Measurements from ENCODE around the gene PKP3. TPM values are rescaled to one million over a fixed set of nuclear protein-coding genes. Genes with fewer than 3 reads are reported as not detected.

The PKP3 gene
- total RNA-seq, 1 donor from 2014 or later: 20.6 TPM

DNA sequence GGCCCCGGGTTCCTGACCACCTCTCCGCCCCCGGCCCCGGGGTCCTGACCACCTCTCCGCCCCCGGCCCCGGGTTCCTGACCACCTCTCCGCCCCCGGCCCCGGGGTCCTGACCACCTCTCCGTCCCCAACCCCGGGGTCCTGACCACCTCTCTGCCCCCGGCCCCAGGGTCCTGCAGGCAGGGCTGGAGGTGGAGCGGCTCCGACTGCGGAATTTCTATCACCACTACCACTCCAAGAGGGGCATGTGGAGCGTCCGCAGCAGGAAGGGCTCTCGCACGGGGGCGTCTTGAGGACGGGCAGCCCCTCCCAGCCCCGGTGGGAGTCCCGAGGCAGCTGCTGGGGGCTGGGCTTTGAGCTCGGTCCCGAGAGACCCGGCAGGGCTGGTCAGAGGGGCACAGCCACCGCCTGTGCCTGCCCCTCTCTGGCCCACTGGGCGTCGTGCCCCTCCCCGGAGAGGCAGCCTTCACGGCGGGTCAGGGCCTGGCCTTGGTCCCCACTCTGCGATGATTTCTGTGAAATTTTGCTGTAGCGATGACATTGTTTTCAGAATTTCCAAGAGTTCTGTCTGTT is 12.4 kb upstream of the PKP3 start:
- H3K4me3 ChIP-seq (ENCODE audit: low read depth, low read length): no peak overlapping the region
- TF ChIP-seq, protein P1, sequence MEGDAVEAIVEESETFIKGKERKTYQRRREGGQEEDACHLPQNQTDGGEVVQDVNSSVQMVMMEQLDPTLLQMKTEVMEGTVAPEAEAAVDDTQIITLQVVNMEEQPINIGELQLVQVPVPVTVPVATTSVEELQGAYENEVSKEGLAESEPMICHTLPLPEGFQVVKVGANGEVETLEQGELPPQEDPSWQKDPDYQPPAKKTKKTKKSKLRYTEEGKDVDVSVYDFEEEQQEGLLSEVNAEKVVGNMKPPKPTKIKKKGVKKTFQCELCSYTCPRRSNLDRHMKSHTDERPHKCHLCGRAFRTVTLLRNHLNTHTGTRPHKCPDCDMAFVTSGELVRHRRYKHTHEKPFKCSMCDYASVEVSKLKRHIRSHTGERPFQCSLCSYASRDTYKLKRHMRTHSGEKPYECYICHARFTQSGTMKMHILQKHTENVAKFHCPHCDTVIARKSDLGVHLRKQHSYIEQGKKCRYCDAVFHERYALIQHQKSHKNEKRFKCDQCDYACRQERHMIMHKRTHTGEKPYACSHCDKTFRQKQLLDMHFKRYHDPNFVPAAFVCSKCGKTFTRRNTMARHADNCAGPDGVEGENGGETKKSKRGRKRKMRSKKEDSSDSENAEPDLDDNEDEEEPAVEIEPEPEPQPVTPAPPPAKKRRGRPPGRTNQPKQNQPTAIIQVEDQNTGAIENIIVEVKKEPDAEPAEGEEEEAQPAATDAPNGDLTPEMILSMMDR (conservative IDR thresholded peaks at IDR 0.05; ENCODE audit: low read depth, low read length): no peak
- no peak for DNase-seq (ENCODE audit: low read depth)

- DNase-seq (ENCODE audit: low read depth): no peak
- no peak overlapping the region for H3K4me3 ChIP-seq (ENCODE audit: low read depth, low read length)
- TF ChIP-seq, protein P1 (conservative IDR thresholded peaks at IDR 0.05; ENCODE audit: low read depth, low read length): no peak
Measured at GRCh38 chr11:382081-382629, 11.9 kb upstream of the PKP3 start.

DNA sequence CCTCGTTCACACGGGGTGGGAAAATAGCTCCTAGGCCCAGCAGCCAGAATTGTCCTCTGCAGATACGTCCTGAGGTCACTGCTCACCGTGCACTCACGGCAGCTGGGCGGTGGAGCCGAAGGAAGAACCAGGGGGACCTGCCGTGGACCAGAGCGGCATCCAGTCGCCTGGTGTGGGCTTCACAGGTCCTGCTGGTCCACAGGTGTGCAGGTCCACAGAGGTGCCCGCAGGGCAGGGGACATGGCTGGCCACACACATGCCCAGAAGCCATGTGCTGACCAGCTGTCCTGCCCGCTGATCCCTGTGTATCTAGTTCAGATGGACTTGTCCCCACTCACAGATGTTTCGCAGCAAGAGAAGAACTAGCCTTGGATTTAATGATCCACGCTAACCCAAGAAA is 10.6 kb upstream of the PKP3 start:
- no peak overlapping the region for H3K4me3 ChIP-seq (ENCODE audit: low read depth, low read length)
- TF ChIP-seq, protein P1 (conservative IDR thresholded peaks at IDR 0.05; ENCODE audit: low read depth, low read length): no peak
- no peak for DNase-seq (ENCODE audit: low read depth)

DNA sequence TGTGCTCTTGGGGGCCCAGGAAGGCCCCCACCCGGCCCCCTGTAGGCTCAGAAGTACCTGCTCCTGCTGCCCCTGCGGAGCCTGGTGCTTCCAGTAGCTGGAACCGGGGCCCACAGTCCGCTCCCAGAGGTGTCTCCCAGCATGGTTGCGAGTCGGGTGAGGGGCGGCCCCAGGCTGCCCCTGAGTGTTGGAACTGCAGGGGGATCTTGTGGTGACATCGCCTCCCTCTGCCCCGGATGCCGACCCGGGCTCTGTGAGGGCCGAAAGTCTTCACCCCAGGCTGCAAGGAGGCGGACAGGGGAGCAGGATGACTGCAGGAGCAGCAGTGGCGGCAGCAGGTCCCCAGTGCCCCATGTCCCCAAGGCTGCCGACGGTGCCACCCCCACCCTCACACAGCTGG is 9.5 kb upstream of the PKP3 start:
- TF ChIP-seq, protein P1 (conservative IDR thresholded peaks at IDR 0.05; ENCODE audit: low read depth, low read length): no peak
- DNase-seq (ENCODE audit: low read depth): no peak

DNA sequence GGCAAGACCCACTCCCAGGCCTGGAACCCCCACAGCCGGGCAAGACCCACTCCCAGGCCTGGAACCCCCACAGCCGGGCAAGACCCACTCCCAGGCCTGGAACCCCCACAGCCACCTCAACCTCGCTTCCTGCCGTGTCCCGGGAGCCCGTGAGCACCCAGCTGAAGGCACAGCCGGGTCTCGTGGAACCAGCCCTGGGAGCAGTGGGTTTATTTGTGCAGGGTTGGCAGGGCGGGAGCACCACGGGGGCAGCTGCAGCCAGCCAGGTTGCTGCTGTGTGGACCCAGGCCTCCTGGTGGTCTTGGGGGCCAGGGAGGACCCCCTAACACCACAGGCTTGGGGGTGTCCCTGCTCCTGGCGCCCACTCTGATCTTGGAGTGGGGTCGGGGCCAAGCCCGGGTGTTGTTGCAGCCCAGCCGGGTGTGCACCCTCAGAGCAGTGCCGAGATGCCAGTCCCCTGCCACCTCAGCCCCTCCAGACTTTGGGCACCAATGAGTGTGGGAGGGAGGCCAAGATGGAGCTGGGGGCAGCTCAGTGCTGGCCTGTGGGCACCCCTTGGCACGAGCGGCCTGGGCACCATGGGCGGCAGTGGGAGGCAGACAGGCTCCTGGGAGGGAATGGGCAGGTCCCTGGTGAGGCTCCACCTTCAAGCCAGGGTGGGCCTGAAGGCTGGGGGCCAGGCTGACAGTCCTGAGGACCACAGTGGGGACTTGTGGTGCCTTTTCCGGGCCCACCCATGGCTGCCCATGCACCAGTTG is 8.2 kb upstream of the PKP3 start:
- TF ChIP-seq, protein P1 (conservative IDR thresholded peaks at IDR 0.05; ENCODE audit: low read depth, low read length): no peak
- no peak for DNase-seq (ENCODE audit: low read depth)
- no peak overlapping the region for H3K4me3 ChIP-seq (ENCODE audit: low read depth, low read length)

More for the DNA sequence above, 9.5 kb upstream of the PKP3 start:
- no peak overlapping the region for H3K4me3 ChIP-seq (ENCODE audit: low read depth, low read length)

- TF ChIP-seq, protein P1 (conservative IDR thresholded peaks at IDR 0.05; ENCODE audit: low read depth, low read length): no peak
- DNase-seq (ENCODE audit: low read depth): no peak
- H3K4me3 ChIP-seq (ENCODE audit: low read depth, low read length): no peak overlapping the region
Measured at GRCh38 chr11:386483-386882, 7.5 kb upstream of the PKP3 start.
